Activated CD4-positive, alpha-beta memory T cell treated with anti-CD3 and anti-CD28 coated beads for 36 hours (primary cell): ENCODE data around the gene ZBP1. TPM values are rescaled to one million over a fixed set of nuclear protein-coding genes. Genes with fewer than 3 reads are reported as not detected.

Experiments
- CTCF ChIA-PET: fragments of 350-600 bp; sonication (Branson Sonifier 250); formaldehyde crosslinking; loops from one replicate; lab custom pipeline; 2021; ENCODE audit warnings: antibody characterized with exemption, inconsistent platforms; lab: Charles Lee
- POLR2A ChIA-PET: fragments of 350-600 bp; sonication (Branson Sonifier 250); formaldehyde crosslinking; loops from one replicate; lab custom pipeline; 2021; ENCODE audit warnings: antibody characterized with exemption; lab: Charles Lee
- DNase-seq: peaks from one replicate; pipeline ENCODE4 v3.0.0-alpha.2; 2020
- H3K27ac Mint-ChIP-seq: one replicate; pipeline ENCODE4 v1.8.0; 2021; ENCODE audit warnings: mixed read lengths
- H3K27me3 Mint-ChIP-seq: one replicate; pipeline ENCODE4 v1.8.0; 2021; ENCODE audit warnings: mixed read lengths
- H3K36me3 Mint-ChIP-seq: one replicate; pipeline ENCODE4 v1.8.0; 2021; ENCODE audit warnings: mixed read lengths
- H3K4me1 Mint-ChIP-seq: one replicate; pipeline ENCODE4 v1.8.0; 2021; ENCODE audit warnings: low read depth, mixed read lengths
- H3K4me3 Mint-ChIP-seq: one replicate; pipeline ENCODE4 v1.8.0; 2021; ENCODE audit warnings: mild to moderate bottlenecking, mixed read lengths
- H3K9me3 Mint-ChIP-seq: one replicate; pipeline ENCODE4 v1.8.0; 2021; ENCODE audit warnings: mixed read lengths
- intact Hi-C: fragments of 100-400 bp; cut with micrococcal nuclease; formaldehyde crosslinking; loops from one replicate; pipeline ENCODE4 v1.15.1; 2023
- total RNA-seq, 2 experiments: library from RNA; stranded (reverse); gene quantifications; one replicate each; pipeline ENCODE4 v1.2.3, GENCODE V29; 2021

The ZBP1 gene
- total RNA-seq, 2 experiments from 2014 or later = 0.73 to 1.1 TPM

DNA sequence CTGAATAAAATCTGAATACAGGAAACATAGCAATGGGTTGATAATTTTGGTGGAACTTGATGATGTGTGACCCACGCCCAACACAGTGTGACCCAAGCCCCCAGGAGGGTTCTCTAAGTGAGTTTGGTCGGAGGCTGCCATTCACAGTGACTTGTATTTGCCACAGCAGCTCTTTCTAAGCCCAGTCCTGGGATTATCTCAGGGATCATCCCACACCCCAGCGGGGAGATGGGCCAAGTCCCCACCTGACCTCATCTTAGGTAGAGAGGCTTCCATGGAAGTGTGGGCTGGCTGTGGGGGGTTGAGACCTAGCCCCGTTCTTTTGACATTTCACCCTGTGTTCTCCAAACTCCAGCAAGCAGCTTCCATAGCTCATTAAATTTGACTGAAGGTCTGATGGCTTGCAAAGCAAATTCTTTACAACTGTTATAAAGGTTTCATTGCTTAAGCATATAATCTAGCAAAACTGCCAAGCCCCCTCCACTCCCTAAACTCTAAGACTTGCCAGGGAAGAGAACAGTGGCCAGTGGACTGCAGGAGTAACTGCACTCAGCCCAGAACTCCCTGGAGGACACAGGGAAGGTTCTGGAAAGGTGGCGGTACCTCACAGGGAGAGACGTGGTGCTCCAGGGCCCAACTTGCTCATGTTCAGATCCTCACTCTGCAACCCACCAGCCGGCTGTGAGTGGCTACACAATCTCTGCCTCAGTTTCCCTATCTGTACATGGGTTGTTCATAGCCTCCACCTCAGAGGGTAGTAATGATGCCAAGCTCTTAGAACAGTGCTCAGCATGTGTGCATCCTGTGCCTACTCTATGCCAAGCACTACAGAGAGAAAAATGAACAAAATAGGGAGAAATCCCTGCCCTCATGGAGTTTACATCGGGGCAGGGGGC, 60.3 kb downstream of the ZBP1 start:
- peaks cover 20% of the 10 kb centered on the region for H3K27me3 Mint-ChIP-seq
- no peak for DNase-seq
- CTCF ChIA-PET = no interaction called here
- H3K4me3 Mint-ChIP-seq = no peak overlapping the region
- POLR2A ChIA-PET = no interaction called here
- intact Hi-C loops = no loop called here
- no peaks in the 10 kb centered on the region for H3K9me3 Mint-ChIP-seq
- no peaks in the 10 kb centered on the region for H3K36me3 Mint-ChIP-seq
- H3K4me1 Mint-ChIP-seq = no peaks in the 10 kb centered on the region
- H3K27ac Mint-ChIP-seq = no peak overlapping the region

DNA sequence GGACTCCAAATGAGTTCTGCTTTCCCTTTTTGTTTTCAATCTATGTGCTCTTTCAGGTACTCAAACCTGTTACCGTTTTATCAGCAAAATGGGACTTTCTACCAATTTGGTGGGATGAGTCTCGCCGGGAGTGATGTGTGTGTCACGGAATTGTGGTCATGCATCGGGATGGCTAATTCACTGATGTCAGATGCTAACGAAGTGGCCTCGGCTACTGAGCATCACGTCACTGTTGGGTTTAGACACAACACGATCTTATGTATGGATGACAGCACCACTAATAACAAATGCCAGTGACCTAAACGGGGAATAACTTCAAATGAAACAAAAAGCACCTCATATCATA, 61.0 kb downstream of the ZBP1 start:
- H3K4me3 Mint-ChIP-seq = no peak overlapping the region
- no peaks in the 10 kb centered on the region for H3K4me1 Mint-ChIP-seq
- intact Hi-C loops = no loop called here
- peaks cover 22% of the 10 kb centered on the region for H3K27me3 Mint-ChIP-seq
- no peaks in the 10 kb centered on the region for H3K9me3 Mint-ChIP-seq
- ChIA-PET POLR2A (no interaction called here), CTCF (no interaction called here)
- DNase-seq = no peak
- no peaks in the 10 kb centered on the region for H3K36me3 Mint-ChIP-seq
- no peak overlapping the region for H3K27ac Mint-ChIP-seq

DNA sequence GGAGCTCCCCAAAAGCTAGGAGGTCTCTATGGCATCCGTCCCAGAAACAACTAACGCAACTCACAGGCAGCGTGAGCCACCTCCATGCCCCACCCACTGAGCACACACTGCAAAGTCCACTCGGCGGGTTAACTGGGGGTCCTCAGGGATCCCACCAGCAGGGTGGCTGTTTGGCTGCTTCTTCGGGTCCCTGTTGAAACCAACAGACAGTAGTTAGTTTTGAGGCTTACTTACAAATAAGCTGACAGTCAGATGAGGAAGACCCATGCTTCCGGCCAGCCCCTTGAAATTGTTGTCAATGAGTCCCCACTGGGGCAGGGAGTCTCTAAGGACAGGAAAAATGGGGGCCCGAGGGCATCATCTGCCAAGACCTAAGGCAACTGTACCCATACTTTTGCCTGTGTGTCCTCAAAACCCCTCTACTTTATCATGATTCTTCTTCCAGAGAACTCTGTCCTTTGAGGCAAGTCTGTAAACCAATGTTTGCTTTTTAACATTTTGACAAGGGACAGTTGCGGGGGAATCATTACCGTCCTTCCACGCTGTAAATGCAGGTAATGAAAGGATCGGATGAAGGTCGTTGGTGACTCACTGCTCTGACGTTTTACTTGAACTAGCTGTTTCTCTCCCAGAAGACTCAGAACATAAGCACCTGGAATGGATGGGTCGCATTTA, 61.5 kb downstream of the ZBP1 start:
- DNase-seq = no peak
- Mint-ChIP-seq H3K27me3 (peaks cover 22% of the 10 kb centered on the region), H3K4me1 (no peaks in the 10 kb centered on the region), H3K36me3 (no peaks in the 10 kb centered on the region), H3K4me3 (no peak overlapping the region), H3K9me3 (no peaks in the 10 kb centered on the region), H3K27ac (no peak overlapping the region)
- POLR2A ChIA-PET = no interaction called here
- intact Hi-C loops = no loop called here
- CTCF ChIA-PET = no interaction called here

- peaks cover 22% of the 10 kb centered on the region for H3K27me3 Mint-ChIP-seq
- no peaks in the 10 kb centered on the region for H3K4me1 Mint-ChIP-seq
- H3K27ac Mint-ChIP-seq = no peak overlapping the region
- DNase-seq = no peak
- H3K4me3 Mint-ChIP-seq = no peak overlapping the region
- POLR2A ChIA-PET = no interaction called here
- intact Hi-C loops = no loop called here
- H3K9me3 Mint-ChIP-seq = no peaks in the 10 kb centered on the region
- CTCF ChIA-PET = no interaction called here
- H3K36me3 Mint-ChIP-seq = no peaks in the 10 kb centered on the region
These were observed 62.2 kb downstream of the ZBP1 start for GRCh38 chr20:57557926-57558613.

- Mint-ChIP-seq H3K4me1 (no peaks in the 10 kb centered on the region), H3K27me3 (peaks cover 22% of the 10 kb centered on the region), H3K36me3 (no peaks in the 10 kb centered on the region), H3K4me3 (no peak overlapping the region), H3K27ac (no peak overlapping the region), H3K9me3 (no peaks in the 10 kb centered on the region)
- CTCF ChIA-PET = interaction anchor here (0.6 kb wide), 1 partner anchor 1932 kb away, joined by 3 read pairs; no protein-coding TSS in a partner anchor
- no peak for DNase-seq
- POLR2A ChIA-PET = no interaction called here
- intact Hi-C loops = no loop called here
These were observed 63.3 kb downstream of the ZBP1 start for GRCh38 chr20:57556980-57557274.

DNA sequence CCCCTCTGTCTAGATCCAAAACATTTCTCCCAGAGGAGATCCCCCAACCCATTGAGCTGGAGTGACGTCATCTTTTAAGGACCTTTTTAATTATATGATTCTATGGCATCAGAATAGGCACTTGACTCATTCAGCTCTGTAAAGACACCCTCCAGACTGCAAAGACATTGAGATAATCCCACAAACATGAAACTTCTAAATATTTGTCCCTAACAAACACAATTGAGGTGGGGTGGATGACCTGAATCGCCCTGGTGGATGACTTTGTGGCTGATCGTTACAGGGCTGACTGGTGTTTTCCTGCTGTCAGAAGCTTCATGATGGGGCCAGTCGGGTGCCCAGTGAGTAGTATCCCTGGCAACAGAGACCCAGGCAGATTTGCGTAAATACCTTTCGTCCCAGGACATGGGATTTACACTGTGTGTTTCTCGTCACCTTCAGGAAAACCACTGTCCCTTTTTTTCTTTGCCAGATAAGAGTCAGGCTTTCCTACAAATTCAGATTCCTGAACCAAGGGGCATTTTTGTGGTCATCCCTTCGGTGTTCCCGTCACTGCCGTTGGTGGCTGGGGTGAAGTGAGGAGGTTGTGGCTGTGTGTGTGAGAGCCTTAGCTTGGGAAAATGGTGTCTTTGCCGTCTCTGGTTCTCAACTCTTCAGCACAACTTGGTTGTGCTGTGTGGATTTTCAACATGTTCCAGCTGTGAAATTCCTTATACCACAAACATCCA, 64.6 kb downstream of the ZBP1 start:
- intact Hi-C loops = no loop called here
- peaks cover 22% of the 10 kb centered on the region for H3K27me3 Mint-ChIP-seq
- no peaks in the 10 kb centered on the region for H3K36me3 Mint-ChIP-seq
- H3K4me3 Mint-ChIP-seq = no peak overlapping the region
- CTCF ChIA-PET = no interaction called here
- no peak overlapping the region for H3K27ac Mint-ChIP-seq
- POLR2A ChIA-PET = no interaction called here
- no peak for DNase-seq
- no peaks in the 10 kb centered on the region for H3K9me3 Mint-ChIP-seq
- H3K4me1 Mint-ChIP-seq = no peaks in the 10 kb centered on the region

Other genes starting within 250 kb of the ZBP1 start
- 10 to 100 TPM; 73.4 to 77.3 TPM for gene RBM38, start 229.0 kb downstream of the ZBP1 start, total RNA-seq
- gene CTCFL, start 95.3 kb downstream of the ZBP1 start, total RNA-seq = not detected
- gene PCK1, start 59.3 kb downstream of the ZBP1 start, total RNA-seq = not detected
- 1 to 10 TPM; 2.5 to 3.0 TPM for gene PMEPA1, start 89.6 kb upstream of the ZBP1 start, total RNA-seq